ENCODE data around the gene NCCRP1. TPM values are rescaled to one million over a fixed set of nuclear protein-coding genes. Genes with fewer than 3 reads are reported as not detected.
A peak's percentile ranks its signal among the peaks of the same experiment; 100 is the strongest.
"Not testable (repeated sequence)": the region's sequence is repeated elsewhere in the genome, so short reads cannot be mapped to it uniquely, and the experiment has no call there.

The NCCRP1 gene
- total RNA-seq, 1 experiment from 2014 or later = not detected

DNA sequence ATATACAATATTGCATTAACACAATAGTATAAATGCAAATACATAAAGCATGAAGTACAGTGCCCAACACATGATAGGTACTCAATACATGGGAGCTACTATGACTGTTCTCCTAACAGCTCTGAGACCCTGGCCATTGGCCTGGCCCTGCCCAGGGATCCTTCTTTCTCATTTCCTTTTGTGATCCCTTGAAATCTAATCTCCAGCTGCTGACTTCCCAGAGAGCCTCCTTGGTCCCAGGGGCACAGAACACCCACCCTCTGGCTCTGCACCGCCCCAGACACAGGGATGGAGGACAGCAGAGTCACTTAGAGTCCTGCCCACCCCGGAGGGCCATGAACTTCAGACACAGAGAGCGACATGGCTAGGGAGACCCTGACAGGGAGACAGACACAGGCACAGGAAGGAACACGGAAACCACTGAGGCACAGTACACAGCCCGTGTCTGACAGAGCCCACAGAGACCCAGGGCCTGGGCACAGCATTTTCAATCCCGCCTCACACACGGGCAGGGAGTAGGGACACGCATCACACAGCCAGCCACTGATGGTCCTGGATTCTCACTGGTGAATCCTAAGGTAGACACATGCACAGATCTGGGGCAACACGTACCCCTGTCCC lies 11.5 kb downstream of the NCCRP1 start:
- no peak for DNase-seq (ENCODE audit: low spot score)

DNA sequence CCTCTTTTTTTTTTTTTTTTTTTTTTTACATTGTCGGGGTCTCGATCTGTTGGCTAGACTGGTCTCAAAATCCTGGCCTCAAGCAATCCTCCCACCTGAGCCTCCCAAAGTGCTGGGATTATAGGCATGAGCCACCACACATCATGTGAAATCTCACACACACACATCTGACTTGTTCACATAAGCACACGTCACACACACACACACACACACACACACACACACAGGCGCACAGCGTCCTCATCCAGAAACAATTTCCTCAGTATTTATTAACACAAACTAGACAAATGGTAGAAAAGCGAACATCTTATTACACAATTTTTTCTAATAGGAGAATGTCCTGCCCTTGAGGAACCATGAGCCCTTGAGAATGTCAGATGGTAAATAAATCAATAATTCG lies 12.4 kb downstream of the NCCRP1 start:
- no peak for DNase-seq (ENCODE audit: low spot score)

DNA sequence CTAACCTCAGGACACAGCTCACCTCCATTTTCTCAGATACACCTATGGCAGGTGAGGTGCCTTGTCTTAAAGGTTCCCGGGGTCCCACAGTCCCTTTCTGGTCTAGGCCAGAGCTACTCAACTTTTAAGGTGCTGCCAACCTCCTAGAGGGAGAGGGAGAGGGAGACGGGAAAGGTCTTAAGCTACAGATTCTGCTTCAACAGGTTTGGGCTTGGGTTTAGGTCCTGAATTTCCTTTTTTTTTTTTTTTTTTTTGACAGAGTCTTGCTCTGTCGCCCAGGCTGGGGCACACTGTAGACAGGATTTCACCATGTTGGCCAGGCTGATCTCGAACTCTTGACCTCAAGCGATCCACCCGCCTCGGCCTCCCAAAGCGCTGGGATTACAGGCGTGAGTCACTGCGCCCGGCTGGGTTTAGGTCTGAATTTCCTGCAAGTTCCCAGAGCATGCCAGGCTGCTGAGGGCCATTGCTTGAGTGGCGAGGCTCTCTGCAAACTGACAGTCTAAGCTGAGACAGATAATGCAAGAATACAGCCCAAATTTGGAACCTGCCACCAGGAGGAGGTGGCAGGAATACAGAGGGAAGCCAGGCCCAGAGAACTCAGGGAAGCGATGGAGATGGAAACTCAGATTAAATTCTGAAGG lies 15.1 kb downstream of the NCCRP1 start:
- peak; percentile 38 for DNase-seq (ENCODE audit: low spot score)

DNA sequence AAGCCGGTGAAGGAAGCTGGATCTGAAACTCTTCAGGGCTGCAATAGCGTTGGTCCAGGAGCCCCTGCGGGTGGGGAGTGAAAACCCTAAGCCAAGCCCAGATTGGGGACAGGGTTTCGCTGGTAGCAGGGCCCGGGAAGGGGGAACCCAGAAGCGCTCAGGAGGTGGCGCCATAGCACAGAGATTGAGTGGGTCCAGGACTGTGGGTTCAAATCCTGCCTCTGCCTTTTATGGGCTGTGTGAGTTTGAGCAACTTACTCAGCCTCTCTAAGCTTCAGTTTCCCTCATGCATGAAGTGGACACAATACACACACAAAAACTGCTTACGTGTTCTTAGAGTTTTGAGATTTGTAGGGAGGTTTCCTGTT lies 15.6 kb downstream of the NCCRP1 start:
- DNase-seq (ENCODE audit: low spot score) = peak; percentile 28

DNA sequence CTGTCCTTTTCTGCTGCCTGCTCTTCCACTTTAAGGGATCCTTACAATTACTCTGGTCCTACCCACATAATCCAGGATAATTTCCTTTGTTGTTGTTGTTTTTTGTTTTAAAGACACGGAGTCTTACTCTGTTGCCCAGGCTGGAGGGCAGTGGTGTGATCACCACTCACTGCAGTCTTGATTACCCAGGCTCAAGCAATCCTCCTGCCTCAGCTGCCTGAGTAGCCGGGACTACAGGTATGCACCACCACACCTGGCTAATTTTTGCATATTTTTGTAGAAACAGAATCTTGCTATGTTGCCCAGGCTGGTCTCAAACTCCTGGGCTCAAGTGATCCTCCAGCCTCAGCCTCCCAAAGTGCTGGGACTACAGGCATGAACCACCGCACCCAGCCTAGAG lies 18.6 kb downstream of the NCCRP1 start:
- not testable (repeated sequence) for DNase-seq (ENCODE audit: low spot score)

DNA sequence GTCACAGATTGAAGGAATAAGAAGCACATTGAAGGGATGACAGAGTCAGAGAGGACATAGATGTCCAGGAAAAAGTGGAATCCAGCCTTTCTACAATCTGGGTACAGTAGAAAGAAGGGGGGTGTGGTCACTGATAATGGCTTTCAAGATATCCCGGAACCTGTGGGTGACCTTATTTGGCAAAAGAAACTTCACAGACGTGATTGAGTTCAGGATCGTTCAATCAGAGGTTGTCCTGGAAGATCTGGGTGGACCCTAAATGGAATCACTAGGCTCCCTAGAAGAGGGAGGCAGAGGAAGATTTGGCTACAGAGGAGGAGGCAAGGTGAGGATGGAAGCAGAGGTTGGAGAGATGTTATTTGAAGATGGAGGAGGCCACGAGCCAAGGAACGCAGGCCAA lies 20.3 kb downstream of the NCCRP1 start:
- DNase-seq (ENCODE audit: low spot score) = no peak

DNA sequence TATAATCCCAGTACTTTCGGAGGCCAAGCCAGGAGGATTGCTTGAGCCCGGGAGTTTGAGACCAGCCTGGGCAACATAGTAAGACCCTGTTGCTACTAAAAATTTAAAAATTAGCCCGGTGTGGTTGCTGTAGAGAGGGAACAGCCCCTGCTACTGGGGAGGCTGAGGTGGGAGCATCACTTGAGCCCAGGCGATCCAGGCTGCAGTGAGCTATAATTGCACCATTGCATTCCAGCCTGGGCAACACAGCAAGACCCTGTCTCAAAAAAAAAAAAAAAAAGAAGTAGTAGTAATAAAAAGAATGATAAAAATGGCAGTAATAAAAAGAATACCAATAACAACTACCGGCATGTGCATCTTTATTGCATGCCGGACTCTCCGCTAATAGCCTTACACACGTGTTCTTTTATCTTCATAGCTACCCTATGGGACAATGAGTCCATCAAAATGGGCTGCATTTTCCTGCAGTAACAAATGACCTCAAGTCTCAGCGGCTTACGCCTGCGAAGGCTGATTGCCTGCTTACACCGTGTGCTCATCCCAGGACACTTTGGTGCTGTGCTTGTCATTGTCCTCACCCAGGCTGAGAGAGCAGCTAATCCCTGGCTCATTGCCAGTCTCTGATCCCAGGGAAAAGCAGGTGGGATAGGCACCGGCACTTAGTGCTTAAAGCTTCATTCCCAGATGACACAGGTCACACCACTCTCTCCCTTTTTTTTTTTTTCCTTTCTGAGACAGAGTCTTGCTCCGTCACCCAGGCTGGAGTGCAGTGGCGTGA lies 21.7 kb downstream of the NCCRP1 start:
- no peak for DNase-seq (ENCODE audit: low spot score)

DNA sequence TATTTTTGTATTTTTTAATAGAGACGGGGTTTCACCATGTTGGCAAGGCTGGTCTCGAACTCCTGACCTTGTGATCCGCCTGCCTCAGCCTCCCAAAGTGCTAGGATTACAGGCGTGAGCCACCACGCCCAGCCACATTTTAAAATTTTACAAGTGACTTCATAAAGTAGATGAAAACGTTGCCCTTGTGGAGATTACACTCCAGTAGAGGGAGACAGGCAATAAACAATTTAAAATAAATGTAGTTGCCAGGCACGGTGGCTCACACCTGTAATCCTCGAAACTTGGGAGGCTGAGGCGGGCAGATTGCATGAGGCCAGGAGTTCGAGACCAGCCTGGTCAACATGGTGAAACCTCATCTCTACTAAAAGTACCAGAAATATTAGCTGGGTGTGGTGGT lies 22.3 kb downstream of the NCCRP1 start:
- DNase-seq (ENCODE audit: low spot score) = not testable (repeated sequence)

DNA sequence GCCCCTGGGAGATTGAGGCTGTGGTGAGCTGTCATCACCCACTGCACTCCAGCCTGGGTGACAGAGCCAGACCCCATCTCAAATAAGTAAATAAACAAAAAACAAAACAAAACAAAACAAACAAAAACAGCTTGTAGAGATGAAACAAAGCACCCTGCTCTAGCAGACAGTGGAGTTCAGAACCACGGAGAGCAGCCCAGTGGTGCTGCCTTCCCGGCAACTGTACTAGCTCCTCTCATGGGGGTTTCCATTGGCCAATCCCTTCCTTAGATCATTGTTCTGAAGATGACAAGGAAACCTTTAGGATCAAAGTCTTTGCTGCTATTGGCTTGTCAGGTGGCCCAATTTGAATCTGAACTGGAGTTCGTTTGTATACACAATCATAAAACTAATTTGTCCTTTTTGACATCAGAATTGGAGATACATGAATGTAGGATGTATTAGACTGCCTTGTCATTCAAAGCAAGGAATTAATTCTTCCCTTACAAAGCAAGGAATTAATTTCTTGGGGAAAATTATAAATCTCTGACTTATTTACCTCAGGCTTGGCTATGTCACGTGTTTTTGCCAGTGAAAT lies 27.0 kb downstream of the NCCRP1 start:
- DNase-seq (ENCODE audit: low spot score) = peak; percentile 57

DNA sequence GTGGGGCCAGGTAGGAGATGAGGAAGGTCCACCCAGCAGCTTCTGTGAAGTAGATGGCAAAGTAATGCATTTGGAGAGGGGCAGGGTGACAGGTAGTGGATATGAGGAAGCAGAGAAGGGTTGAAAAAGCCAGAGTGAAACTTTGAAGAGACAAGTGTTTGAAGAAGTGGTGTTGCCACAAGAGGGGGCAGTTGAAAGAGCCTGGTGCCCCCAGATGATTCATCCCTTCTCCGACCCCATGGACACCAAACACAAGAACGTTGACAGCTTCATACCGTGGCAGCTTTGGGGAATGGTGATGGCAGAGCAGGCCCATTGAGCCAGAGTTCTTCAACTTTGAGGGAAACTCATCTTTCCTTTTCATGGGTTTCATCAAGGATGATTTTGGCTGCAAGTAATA lies 28.1 kb downstream of the NCCRP1 start:
- DNase-seq (ENCODE audit: low spot score) = no peak

DNA sequence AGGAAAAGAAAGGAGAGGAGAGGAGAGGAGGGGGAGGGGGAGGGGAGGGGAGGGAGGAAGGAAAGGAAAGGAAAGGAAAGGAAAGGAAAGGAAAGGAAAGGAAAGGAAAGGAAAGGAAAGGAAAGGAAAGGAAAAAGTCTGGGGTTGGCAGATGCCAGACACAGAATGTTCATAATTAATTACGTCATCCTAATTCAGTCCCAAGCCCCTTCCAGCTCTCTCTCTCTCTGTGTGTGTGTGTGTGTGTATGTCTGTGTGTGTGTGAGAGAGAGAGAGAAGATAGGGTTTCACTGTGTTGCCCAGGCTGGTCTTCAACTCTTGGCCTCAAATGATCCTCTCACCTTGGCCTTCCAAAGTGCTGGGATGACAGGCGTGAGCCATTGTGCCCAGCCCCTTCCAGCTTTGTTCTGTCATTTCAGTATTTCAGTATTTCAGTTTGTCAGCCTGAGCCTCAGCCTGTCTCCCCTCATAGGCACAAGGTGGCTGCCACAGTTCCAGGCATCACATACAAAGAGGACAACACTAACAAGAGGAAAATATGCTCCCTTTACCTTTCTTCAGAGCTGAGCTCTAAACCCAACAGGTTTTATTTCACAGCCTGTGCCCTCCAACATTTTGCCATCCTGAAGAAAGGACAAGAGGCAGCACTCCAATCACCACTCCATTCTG lies 33.5 kb downstream of the NCCRP1 start:
- no peak for DNase-seq (ENCODE audit: low spot score)

DNA sequence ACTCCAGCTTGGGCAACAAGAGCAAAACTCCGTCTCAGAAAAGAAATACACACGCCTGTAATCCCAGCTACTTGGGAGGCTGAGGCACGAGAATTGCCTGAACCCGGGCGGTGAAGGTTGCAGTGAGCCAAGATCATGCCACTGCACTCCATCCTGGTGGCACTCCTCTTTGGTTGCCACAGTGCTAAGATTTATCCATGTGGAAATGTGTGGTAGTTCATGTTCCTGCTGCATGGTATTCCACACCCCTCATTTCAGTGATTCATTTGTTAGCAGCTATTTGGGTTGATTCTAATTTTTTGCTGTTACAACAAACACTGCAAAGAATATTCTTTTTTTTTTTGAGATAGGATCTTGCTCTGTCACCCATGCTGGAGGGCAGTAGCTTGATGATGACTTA lies 35.9 kb downstream of the NCCRP1 start:
- DNase-seq (ENCODE audit: low spot score) = no peak

DNA sequence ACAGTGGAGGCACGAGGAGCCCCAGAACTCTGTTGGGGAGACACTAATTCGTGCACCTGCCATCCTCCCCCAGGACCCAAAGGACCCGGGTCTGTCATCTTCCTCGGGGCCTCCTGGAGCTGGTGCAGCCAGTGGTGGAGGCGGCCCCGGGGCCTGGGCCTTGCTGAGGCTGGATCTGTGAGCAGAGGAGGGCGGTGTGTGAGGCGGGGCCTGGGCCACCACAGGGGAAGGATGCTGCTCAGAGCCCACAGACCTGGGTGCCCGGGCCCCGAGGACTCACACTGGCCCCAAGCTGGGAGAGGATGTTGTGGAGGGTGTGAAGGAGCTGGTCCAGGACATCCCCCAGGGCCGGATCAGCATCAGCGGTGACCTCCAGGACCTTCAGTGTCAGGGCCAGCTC lies 39.8 kb downstream of the NCCRP1 start:
- DNase-seq (ENCODE audit: low spot score) = no peak

DNA sequence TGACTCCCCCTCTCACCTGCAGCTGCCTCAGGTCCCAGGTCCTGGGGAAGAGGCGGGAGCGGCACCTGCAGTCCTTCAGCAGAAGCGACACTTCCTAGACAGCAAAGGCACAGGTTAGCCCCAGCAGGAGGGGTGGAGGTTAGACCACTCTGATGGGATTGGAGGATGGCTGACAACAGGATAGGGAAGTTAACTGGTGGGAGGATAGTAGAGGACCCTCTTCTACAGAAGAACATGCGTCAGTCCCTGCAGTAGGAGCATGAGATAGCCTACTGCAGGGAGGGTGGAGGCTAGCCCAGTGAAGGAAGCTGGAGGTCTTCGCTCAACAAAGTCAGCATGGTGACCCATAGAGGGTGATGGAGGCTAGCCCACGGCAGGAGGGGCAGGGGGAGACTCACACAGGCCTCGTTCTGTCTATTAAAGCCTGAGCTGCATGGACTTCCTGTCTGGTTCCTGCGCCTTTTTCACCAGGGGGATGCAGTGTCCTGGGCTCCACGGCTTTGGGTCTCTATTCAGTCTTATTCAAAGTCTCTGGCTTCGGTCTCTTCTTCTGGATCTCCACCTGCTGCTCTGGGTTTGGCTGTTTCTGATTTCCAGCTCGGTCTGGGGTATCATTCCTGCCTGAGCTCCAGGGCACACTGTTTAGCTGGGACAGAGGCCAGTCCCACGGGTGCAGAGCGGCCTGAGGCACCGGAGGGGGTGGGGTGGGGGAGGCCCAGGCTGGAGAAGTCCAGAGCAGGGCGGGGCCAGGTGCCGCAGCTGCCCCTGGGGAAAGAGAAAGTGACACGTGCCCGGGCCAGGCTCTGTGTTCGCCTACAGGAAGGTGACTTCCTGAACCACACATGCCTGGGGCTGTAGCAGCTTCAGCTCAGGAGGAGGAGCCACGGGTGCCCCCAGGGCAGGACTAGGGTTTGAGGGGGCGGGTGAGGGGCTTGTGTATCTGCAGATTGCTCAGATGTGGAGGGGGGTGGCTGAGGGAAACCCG lies 40.7 kb downstream of the NCCRP1 start:
- peak; percentile 54 for DNase-seq (ENCODE audit: low spot score)

DNA sequence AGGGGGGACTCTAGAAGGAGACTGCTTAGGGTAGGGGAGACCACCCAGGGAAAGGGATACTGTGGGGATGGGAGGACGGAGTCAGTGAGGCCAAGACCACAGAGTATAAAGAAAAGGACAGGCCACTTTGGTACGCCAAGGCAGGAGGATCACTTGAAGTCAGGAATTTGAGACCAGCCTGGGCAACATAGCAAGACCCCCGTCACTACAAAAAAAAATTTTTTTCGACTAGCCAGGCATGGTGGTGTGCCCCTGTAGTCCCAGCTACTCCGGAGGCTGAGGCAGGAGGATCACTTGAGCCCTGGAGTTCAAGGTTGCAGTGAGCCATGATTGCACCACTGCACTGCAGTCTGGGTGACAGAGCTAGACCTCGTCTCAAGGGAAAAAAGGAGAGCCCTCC lies 41.4 kb downstream of the NCCRP1 start:
- DNase-seq (ENCODE audit: low spot score) = no peak

DNA sequence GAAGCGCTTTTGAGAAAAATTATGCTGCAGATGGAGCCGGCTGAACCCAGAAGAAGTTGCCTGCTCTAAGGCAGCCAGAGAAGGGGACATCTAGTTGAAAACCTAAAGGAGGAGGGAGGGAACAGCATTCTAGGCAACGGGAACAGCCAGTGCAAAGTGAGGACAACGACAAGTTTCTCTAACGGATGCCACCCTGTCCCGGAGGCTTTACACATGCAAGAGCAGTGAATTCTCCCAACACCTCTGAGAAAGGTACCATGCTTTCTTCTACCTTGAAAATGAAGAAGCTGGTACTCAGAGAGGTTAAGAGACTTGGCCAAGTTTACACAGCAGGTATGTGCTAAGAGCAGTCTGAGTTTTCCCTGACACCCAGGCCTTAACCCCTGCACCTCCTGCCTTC lies 42.2 kb downstream of the NCCRP1 start:
- DNase-seq (ENCODE audit: low spot score) = no peak

DNA sequence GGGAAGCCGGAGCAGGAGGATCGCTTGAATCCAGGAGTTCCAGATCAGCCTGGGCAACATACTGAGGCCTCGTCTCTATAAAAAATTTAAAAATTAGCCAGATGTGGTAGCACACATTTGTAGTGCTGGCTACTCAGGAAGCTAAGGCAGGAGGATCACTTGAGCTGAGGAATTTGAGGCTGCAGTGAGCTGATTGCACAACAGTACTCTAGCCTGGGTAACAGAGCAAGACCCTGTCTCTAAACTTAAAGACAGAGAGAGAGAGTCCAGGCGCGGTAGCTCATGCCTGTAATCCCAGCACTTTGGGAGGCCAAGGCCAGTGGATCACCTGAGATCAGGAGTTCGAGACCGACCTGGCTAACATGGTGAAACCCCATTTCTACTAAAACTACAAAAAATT lies 43.7 kb downstream of the NCCRP1 start:
- DNase-seq (ENCODE audit: low spot score) = no peak

DNA sequence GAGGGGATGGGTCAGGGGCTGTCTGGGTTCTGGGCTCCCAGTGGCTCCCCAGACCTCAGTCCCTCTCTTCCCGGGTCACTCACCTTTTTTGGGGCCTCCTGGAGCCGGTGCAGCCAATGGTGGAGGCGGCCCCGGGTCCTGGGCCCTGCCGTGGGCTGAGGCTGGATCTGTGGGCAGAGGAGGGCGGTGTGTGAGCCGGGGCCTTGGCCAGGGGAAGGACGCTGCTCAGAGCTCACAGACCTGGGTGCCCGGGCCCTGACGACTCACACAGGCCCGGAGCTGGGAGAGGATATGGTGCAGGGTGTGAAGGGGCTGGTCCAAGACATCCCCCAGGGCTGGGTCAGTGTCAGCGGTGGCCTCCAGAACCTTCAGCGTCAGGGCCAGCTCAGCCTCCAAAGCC lies 47.0 kb downstream of the NCCRP1 start:
- DNase-seq (ENCODE audit: low spot score) = not testable (repeated sequence)

DNA sequence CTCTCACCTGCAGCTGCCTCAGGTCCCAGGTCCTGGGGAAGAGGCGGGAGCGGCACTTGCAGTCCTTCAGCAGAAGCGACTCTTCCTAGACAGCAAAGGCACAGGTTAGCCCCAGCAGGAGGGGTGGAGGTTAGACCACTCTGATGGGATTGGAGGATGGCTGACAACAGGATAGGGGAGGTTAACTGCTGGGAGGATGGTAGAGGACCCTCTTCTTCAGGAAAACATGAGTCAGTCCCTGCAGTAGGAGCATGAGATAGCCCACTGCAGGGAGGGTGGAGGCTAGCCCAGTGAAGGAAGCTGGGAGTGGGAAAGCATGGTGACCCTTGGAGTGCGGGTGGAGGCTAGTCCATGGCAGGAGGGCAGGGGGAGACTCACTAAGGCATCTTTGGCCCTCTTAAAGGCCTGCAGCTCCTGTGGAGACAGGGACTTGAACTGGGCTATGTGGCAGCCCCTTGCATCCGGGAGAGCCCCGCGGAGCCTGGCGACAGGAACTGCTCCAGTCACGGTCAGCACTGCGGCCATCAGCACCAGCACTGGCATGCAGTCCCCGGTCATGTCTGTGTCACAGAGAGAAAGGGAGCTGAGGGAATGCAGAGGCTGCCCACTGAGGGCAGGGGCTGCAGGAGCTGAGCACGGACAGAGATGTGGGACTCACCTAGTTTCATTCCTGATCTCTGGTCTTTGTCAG lies 47.8 kb downstream of the NCCRP1 start, which contains the start of gene IFNL3:
TSS of gene IFNL3 (minus strand) at position 597 of the 691 bp plus-strand sequence. CDS start at position 558, 39 bp downstream.
- not testable (repeated sequence) for DNase-seq (ENCODE audit: low spot score)

DNA sequence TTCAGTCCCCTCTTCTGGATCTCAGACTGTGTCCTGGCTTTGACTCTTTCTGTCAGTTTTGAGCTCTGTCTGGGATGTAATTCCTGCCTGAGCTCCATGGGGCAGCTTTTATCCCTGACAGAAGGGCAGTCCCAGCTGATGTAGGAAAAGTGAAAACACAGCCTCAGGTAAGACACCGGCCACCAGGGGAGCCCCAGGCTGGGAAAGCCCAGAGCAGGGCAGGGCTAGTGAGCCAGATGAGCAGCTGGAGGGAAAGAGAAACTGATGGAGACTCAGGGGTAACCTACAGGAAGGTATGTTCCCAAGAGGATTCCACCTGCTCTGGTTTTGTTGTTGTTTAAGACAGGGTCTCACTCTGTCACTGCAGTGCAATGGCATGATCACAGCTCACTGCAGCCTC lies 48.4 kb downstream of the NCCRP1 start:
- DNase-seq (ENCODE audit: low spot score) = not testable (repeated sequence)

Measured in A172 (cell line).